Activated naive CD4-positive, alpha-beta T cell treated with anti-CD3 and anti-CD28 coated beads for 36 hours (primary cell): Measurements from ENCODE around the gene KCNK7. TPM values are rescaled to one million over a fixed set of nuclear protein-coding genes. Genes with fewer than 3 reads are reported as not detected.

Source experiments
- CTCF ChIA-PET: fragments of 350-600 bp; sonication (Branson Sonifier 250); formaldehyde crosslinking; loops from one replicate; lab custom pipeline; 2021; ENCODE audit warnings: antibody characterized with exemption; lab: Charles Lee
- DNase-seq: peaks from one replicate; pipeline ENCODE4 v3.0.0-alpha.2; 2020
- H3K27ac Mint-ChIP-seq: one replicate; pipeline ENCODE4 v1.8.0; 2021; ENCODE audit warnings: mild to moderate bottlenecking, mixed read lengths
- H3K27me3 Mint-ChIP-seq: one replicate; pipeline ENCODE4 v1.8.0; 2021; ENCODE audit warnings: low read depth, mixed read lengths
- H3K36me3 Mint-ChIP-seq: one replicate; pipeline ENCODE4 v1.8.0; 2021; ENCODE audit warnings: low read depth, mixed read lengths
- H3K4me1 Mint-ChIP-seq: one replicate; pipeline ENCODE4 v1.8.0; 2021; ENCODE audit warnings: low read depth, mixed read lengths
- H3K4me3 Mint-ChIP-seq: one replicate; pipeline ENCODE4 v1.8.0; 2021; ENCODE audit warnings: mild to moderate bottlenecking, moderate library complexity, mixed read lengths
- H3K9me3 Mint-ChIP-seq: one replicate; pipeline ENCODE4 v1.8.0; 2021; ENCODE audit warnings: mixed read lengths
- intact Hi-C: fragments of 100-400 bp; cut with micrococcal nuclease; formaldehyde crosslinking; loops from one replicate; pipeline ENCODE4 v1.15.1; 2023
- total RNA-seq, 2 experiments: library from RNA; stranded (reverse); gene quantifications; one replicate each; pipeline ENCODE4 v1.2.3, GENCODE V29; 2021

KCNK7 gene
- total RNA-seq, 2 experiments from 2014 or later = 0.35 TPM; not detected in 1

GRCh38 chr11:65623852-65624616, 28.4 kb upstream of the KCNK7 start:
- Mint-ChIP-seq H3K36me3 (peaks cover 21% of the 10 kb centered on the region), H3K27me3 (no peaks in the 10 kb centered on the region), H3K9me3 (no peaks in the 10 kb centered on the region), H3K27ac (no peak overlapping the region), H3K4me1 (peaks cover 14% of the 10 kb centered on the region), H3K4me3 (no peak overlapping the region)
- DNase-seq = no peak
- intact Hi-C loops = no loop called here
- CTCF ChIA-PET = interaction anchor here (0.6 to 2.2 kb wide), 4 partner anchors 15 to 236 kb away, joined by 3 to 6 read pairs (median 4); partner anchors contain the start of gene SIPA1

GRCh38 chr11:65623177-65623576, 27.6 kb upstream of the KCNK7 start:
- Mint-ChIP-seq H3K36me3 (peaks cover 21% of the 10 kb centered on the region), H3K27ac (no peak overlapping the region)

GRCh38 chr11:65622011-65622410, 26.4 kb upstream of the KCNK7 start:
- CTCF ChIA-PET = no interaction called here
- DNase-seq = no peak
- H3K27me3 Mint-ChIP-seq = no peaks in the 10 kb centered on the region
- H3K9me3 Mint-ChIP-seq = no peaks in the 10 kb centered on the region
- intact Hi-C loops = no loop called here
- H3K27ac Mint-ChIP-seq = no peak overlapping the region
- no peak overlapping the region for H3K4me3 Mint-ChIP-seq
- H3K36me3 Mint-ChIP-seq = peaks cover 24% of the 10 kb centered on the region
- H3K4me1 Mint-ChIP-seq = peaks cover 27% of the 10 kb centered on the region

More at GRCh38 chr11:65623177-65623576, 27.6 kb upstream of the KCNK7 start:
- Mint-ChIP-seq H3K4me3 (no peak overlapping the region), H3K9me3 (no peaks in the 10 kb centered on the region), H3K27me3 (no peaks in the 10 kb centered on the region), H3K4me1 (peaks cover 17% of the 10 kb centered on the region)
- CTCF ChIA-PET = interaction anchor here (0.9 to 2.2 kb wide), 3 partner anchors 9 to 30 kb away, joined by 3 to 6 read pairs (median 4); partner anchors contain the start of gene SIPA1
- no peak for DNase-seq
- intact Hi-C loops = no loop called here

GRCh38 chr11:65621460-65621859, 25.9 kb upstream of the KCNK7 start:
- Mint-ChIP-seq H3K27ac (no peak overlapping the region), H3K4me1 (peaks cover 32% of the 10 kb centered on the region), H3K9me3 (no peaks in the 10 kb centered on the region), H3K27me3 (no peaks in the 10 kb centered on the region), H3K4me3 (no peak overlapping the region), H3K36me3 (peaks cover 30% of the 10 kb centered on the region)
- CTCF ChIA-PET = no interaction called here
- no peak for DNase-seq
- intact Hi-C loops = no loop called here

GRCh38 chr11:65620666-65621065, 25.1 kb upstream of the KCNK7 start:
- intact Hi-C loops = no loop called here
- no peaks in the 10 kb centered on the region for H3K9me3 Mint-ChIP-seq
- H3K4me1 Mint-ChIP-seq = peaks cover 30% of the 10 kb centered on the region
- no peak overlapping the region for H3K4me3 Mint-ChIP-seq
- CTCF ChIA-PET = no interaction called here
- no peak for DNase-seq
- H3K27me3 Mint-ChIP-seq = no peaks in the 10 kb centered on the region
- H3K36me3 Mint-ChIP-seq = peaks cover 27% of the 10 kb centered on the region
- no peak overlapping the region for H3K27ac Mint-ChIP-seq

GRCh38 chr11:65619281-65619928, 23.8 kb upstream of the KCNK7 start:
- Mint-ChIP-seq H3K36me3 (peaks cover 25% of the 10 kb centered on the region), H3K27me3 (no peaks in the 10 kb centered on the region), H3K4me3 (no peak overlapping the region), H3K9me3 (no peaks in the 10 kb centered on the region), H3K27ac (no peak overlapping the region), H3K4me1 (peaks cover 27% of the 10 kb centered on the region)
- CTCF ChIA-PET = no interaction called here
- no peak for DNase-seq
- intact Hi-C loops = no loop called here

GRCh38 chr11:65618763-65619162, 23.2 kb upstream of the KCNK7 start:
- no peak overlapping the region for H3K4me3 Mint-ChIP-seq
- no peaks in the 10 kb centered on the region for H3K9me3 Mint-ChIP-seq
- H3K36me3 Mint-ChIP-seq = peaks cover 21% of the 10 kb centered on the region
- CTCF ChIA-PET = no interaction called here
- no peak overlapping the region for H3K27ac Mint-ChIP-seq
- intact Hi-C loops = no loop called here
- H3K27me3 Mint-ChIP-seq = no peaks in the 10 kb centered on the region
- no peak for DNase-seq
- H3K4me1 Mint-ChIP-seq = peaks cover 27% of the 10 kb centered on the region

GRCh38 chr11:65617990-65618751, 22.6 kb upstream of the KCNK7 start:
- Mint-ChIP-seq H3K27me3 (no peaks in the 10 kb centered on the region), H3K27ac (peak overlapping the region; percentile 24), H3K9me3 (no peaks in the 10 kb centered on the region), H3K36me3 (peaks cover 21% of the 10 kb centered on the region), H3K4me1 (peaks cover 29% of the 10 kb centered on the region), H3K4me3 (no peak overlapping the region)
- intact Hi-C loops = no loop called here
- CTCF ChIA-PET = no interaction called here
- DNase-seq = no peak

- intact Hi-C loops = no loop called here
- Mint-ChIP-seq H3K4me3 (peak overlapping the region; percentile 89), H3K9me3 (no peaks in the 10 kb centered on the region), H3K27me3 (no peaks in the 10 kb centered on the region), H3K36me3 (peaks cover 23% of the 10 kb centered on the region), H3K4me1 (peaks cover 37% of the 10 kb centered on the region), H3K27ac (peak overlapping the region; percentile 87)
- no peak for DNase-seq
- CTCF ChIA-PET = interaction anchor here (0.7 to 1.1 kb wide), 3 partner anchors 8 to 152 kb away, joined by 3 to 4 read pairs (median 3); no protein-coding TSS in a partner anchor
These were observed 21.7 kb upstream of the KCNK7 start for GRCh38 chr11:65617136-65617850.

GRCh38 chr11:65616575-65617001, 21.0 kb upstream of the KCNK7 start:
- H3K36me3 Mint-ChIP-seq = peaks cover 25% of the 10 kb centered on the region
- DNase-seq = peak; percentile 50
- intact Hi-C loops = no loop called here
- peaks cover 42% of the 10 kb centered on the region for H3K4me1 Mint-ChIP-seq
- CTCF ChIA-PET = interaction anchor here (0.7 to 1.1 kb wide), 4 partner anchors 9 to 203 kb away, joined by 3 to 4 read pairs (median 3); no protein-coding TSS in a partner anchor
- no peaks in the 10 kb centered on the region for H3K27me3 Mint-ChIP-seq
- peak overlapping the region; percentile 87 for H3K27ac Mint-ChIP-seq
- no peaks in the 10 kb centered on the region for H3K9me3 Mint-ChIP-seq
- peak overlapping the region; percentile 89 for H3K4me3 Mint-ChIP-seq

GRCh38 chr11:65615950-65616574, 20.5 kb upstream of the KCNK7 start:
- peaks cover 47% of the 10 kb centered on the region for H3K4me1 Mint-ChIP-seq

More at GRCh38 chr11:65615950-65616574, 20.5 kb upstream of the KCNK7 start:
- Mint-ChIP-seq H3K9me3 (no peaks in the 10 kb centered on the region), H3K36me3 (peaks cover 22% of the 10 kb centered on the region), H3K27ac (peak overlapping the region; percentile 98), H3K4me3 (peak overlapping the region; percentile 95), H3K27me3 (no peaks in the 10 kb centered on the region)
- intact Hi-C loops = loop anchor here (1.0 kb wide), 12 partner anchors 22 to 386 kb away; partner anchors contain the start of genes BANF1, CFL1, EIF1AD and FOSL1
- CTCF ChIA-PET = interaction anchor here (0.8 to 1.5 kb wide), 6 partner anchors 9 to 203 kb away, joined by 3 to 4 read pairs (median 3); partner anchors contain the start of gene FAM89B
- peak; percentile 38 for DNase-seq
